Trophoblast cell (in vitro differentiated cells and primary cell): ENCODE results near the gene CELA3B.
A peak's percentile ranks its signal among the peaks of the same experiment; 100 is the strongest.
"Not testable (repeated sequence)": the region's sequence is repeated elsewhere in the genome, so short reads cannot be mapped to it uniquely, and the experiment has no call there.

Experiments
- DNase-seq, 2 donors: peaks; one replicate each; pipeline ENCODE4 v3.0.0-alpha.2; 2016
- H2AFZ ChIP-seq: 2 replicates; pipeline ENCODE4 v1.6.1; 2013; ENCODE audit warnings: low read length, moderate library complexity, mild to moderate bottlenecking; ENCODE audit not compliant: insufficient read depth, poor library complexity
- H2AK5ac ChIP-seq: 2 replicates; pipeline ENCODE4 v1.6.1; 2013; ENCODE audit warnings: mild to moderate bottlenecking, low read length
- H2BK120ac ChIP-seq: 2 replicates; pipeline ENCODE4 v1.6.1; 2013; ENCODE audit warnings: low read length, mild to moderate bottlenecking, moderate library complexity; ENCODE audit not compliant: insufficient read depth, poor library complexity
- H2BK12ac ChIP-seq: 2 replicates; pipeline ENCODE4 v1.6.1; 2013; ENCODE audit warnings: mild to moderate bottlenecking, low read length, moderate library complexity
- H2BK5ac ChIP-seq: 2 replicates; pipeline ENCODE4 v1.6.1; 2013; ENCODE audit warnings: low read length, low read depth, moderate library complexity, mild to moderate bottlenecking; ENCODE audit not compliant: poor library complexity
- H3K14ac ChIP-seq: 2 replicates; pipeline ENCODE4 v1.6.1; 2013; ENCODE audit warnings: mild to moderate bottlenecking, low read length
- H3K18ac ChIP-seq: 2 replicates; pipeline ENCODE4 v1.6.1; 2013; ENCODE audit warnings: mild to moderate bottlenecking, low read length
- H3K23ac ChIP-seq: 2 replicates; pipeline ENCODE4 v1.6.1; 2013; ENCODE audit warnings: low read length
- H3K27ac ChIP-seq: 2 replicates; pipeline ENCODE4 v1.5.1; 2013; ENCODE audit warnings: low read depth, mild to moderate bottlenecking, inconsistent platforms, low read length, moderate library complexity
- H3K27me3 ChIP-seq: 2 replicates; pipeline ENCODE4 v1.6.1; 2013; ENCODE audit warnings: inconsistent platforms, mild to moderate bottlenecking, low read length, moderate library complexity; ENCODE audit not compliant: insufficient read depth
- H3K36me3 ChIP-seq, 2 experiments: 1 replicate in 1 of 2; 2 replicates in 1 of 2; pipeline ENCODE4 v1.6.1; 2013; ENCODE audit warnings: low read length in 2 of 2, mild to moderate bottlenecking in 2 of 2, moderate library complexity in 1 of 2; ENCODE audit not compliant: insufficient read depth in 2 of 2, control insufficient read depth in 1 of 2
- H3K4ac ChIP-seq: 2 replicates; pipeline ENCODE4 v1.6.1; 2013; ENCODE audit warnings: low read depth, mild to moderate bottlenecking, low read length, moderate library complexity
- H3K4me1 ChIP-seq, 2 experiments: 1 replicate in 1 of 2; 2 replicates in 1 of 2; pipeline ENCODE4 v1.6.1; 2013; ENCODE audit warnings: low read length in 2 of 2, mild to moderate bottlenecking in 2 of 2, moderate library complexity in 1 of 2; ENCODE audit not compliant: insufficient read depth in 2 of 2, control insufficient read depth in 1 of 2
- H3K4me2 ChIP-seq: 2 replicates; pipeline ENCODE4 v1.6.1; 2013; ENCODE audit warnings: inconsistent platforms, mild to moderate bottlenecking, low read length, moderate library complexity
- H3K4me3 ChIP-seq: 2 replicates; pipeline ENCODE4 v1.5.1; 2013; ENCODE audit warnings: mild to moderate bottlenecking, low read depth, low read length, inconsistent platforms
- H3K79me1 ChIP-seq: one replicate; pipeline ENCODE4 v1.6.1; 2013; ENCODE audit warnings: low read length
- H3K79me2 ChIP-seq: 2 replicates; pipeline ENCODE4 v1.6.1; 2013; ENCODE audit warnings: low read length, mild to moderate bottlenecking; ENCODE audit not compliant: control insufficient read depth, insufficient read depth, poor library complexity
- H3K9ac ChIP-seq: 2 replicates; pipeline ENCODE4 v1.6.1; 2013; ENCODE audit warnings: mild to moderate bottlenecking, low read length
- H3K9me3 ChIP-seq: 2 replicates; pipeline ENCODE4 v1.6.1; 2013; ENCODE audit warnings: low read depth, mild to moderate bottlenecking, control low read depth, inconsistent platforms, low read length; ENCODE audit not compliant: insufficient read depth
- H4K12ac ChIP-seq: 2 replicates; pipeline ENCODE4 v1.6.1; 2013; ENCODE audit warnings: low read depth, mild to moderate bottlenecking, low read length, moderate library complexity
- H4K8ac ChIP-seq: 2 replicates; pipeline ENCODE4 v1.6.1; 2013; ENCODE audit warnings: low read depth, mild to moderate bottlenecking, low read length, moderate library complexity
- H4K91ac ChIP-seq: one replicate; pipeline ENCODE4 v1.6.1; 2013; ENCODE audit warnings: low read depth, mild to moderate bottlenecking, low read length, moderate library complexity
- WGBS: extraction: QIAGEN DNeasy Blood & Tissue Kit; methylation state at CpG from one replicate; pipeline ENCODE4 v1.1.7; 2013; ENCODE audit warnings: missing lambda C conversion rate; ENCODE audit not compliant: insufficient read length, insufficient coverage; ENCODE audit errors: extremely low coverage; 5-methylcytosine and 5-hydroxymethylcytosine counted together

The CELA3B gene

DNA sequence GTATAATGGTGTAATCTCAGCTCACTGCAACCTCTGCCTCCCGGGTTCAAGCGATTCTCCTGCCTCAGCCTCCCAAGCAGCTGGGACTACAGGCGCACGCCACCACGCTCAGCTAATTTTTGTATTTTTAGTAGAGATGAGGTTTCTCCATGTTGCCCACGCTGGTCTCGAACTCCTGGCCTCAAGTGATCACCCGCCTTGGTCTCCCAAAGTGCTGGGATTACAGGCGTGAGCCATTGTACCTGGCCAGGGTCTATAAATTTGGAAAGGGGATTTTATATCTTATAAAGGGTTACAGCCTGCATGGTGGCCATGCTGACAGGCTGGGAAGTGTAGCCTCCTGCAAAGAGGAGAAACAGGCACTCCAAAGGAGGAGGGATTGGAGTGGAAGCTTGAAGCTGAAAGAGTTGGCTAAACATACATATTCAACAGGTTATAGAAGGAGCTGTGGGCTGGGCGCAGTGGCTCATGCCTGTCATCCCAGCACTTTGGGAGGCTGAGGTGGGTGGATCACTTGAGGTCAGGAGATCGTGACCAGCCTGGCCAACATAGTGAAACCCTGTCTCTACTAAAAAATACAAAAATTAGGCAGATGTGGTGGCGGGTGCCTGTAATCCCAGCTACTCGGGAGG lies 37.9 kb downstream of the CELA3B start:
- H3K14ac ChIP-seq, H3K23ac ChIP-seq, H2BK12ac ChIP-seq, H3K4me1 ChIP-seq, H3K27ac ChIP-seq, H3K27me3 ChIP-seq, H2BK5ac ChIP-seq, H4K8ac ChIP-seq, H3K18ac ChIP-seq, H2AFZ ChIP-seq, H2BK120ac ChIP-seq, H3K4ac ChIP-seq, H3K9me3 ChIP-seq, H3K4me2 ChIP-seq, H4K12ac ChIP-seq, H4K91ac ChIP-seq, H3K4me3 ChIP-seq, DNase-seq, H2AK5ac ChIP-seq, H3K79me1 ChIP-seq, H3K36me3 ChIP-seq, H3K9ac ChIP-seq, H3K79me2 ChIP-seq: not testable (repeated sequence)
- no CpG with 5 or more reads among the region's 13 CpGs for WGBS

DNA sequence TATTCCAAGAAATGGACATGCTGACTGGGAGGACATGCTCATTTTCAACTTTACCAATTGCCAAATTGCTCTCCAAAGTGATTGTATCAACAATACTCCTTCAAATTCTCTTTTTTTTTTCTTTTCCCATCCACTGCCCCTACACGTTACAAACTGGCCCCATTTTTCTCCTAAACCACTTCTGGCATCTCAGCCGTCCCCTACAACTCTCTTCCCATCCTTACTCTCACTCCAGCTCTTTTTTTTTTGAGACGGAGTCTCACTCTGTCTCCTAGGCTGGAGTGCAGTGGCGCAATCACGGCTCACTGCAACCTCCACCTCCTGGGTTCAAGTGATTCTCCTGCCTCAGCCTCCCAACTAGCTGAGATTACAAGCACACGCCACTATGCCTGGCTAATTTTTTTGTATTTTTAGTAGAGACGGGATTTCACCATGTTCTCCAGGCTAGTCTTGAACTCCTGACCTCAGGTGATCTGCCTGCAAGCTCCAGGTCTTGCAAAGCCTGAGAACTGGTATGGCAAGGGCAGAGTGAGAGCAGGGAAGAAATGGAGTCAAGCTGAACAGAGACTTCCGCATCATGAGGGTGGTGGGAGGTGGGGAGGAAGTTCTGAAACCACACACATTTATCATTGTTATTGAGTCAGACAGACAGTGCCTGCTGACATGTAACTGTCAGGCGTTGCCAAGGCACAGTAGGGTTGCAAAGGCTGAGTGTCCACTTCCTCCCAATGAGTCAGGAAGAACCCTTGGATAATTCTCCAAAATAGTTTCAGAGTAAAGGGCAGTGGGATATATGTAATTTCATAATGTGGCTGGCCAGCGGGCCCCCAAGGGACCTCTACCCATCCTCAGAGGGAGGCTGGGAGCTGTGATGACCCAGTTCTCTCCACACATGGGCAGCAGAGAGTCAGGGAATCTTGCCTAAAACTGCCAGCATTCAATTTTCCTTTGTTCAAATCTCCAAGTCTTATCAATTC lies 42.0 kb downstream of the CELA3B start:
- H3K9me3 ChIP-seq = no peaks in the 10 kb centered on the region
- no peak overlapping the region for H2AK5ac ChIP-seq
- H3K9ac ChIP-seq = no peak overlapping the region
- no peak overlapping the region for H3K4me2 ChIP-seq
- H3K79me1 ChIP-seq = no peaks in the 10 kb centered on the region
- H2AFZ ChIP-seq = no peak overlapping the region
- H2BK5ac ChIP-seq = no peak overlapping the region
- no peak overlapping the region for H3K18ac ChIP-seq
- no peak overlapping the region for H4K91ac ChIP-seq
- no peak overlapping the region for H2BK12ac ChIP-seq
- no peak overlapping the region for H4K8ac ChIP-seq
- no peak overlapping the region for H3K27ac ChIP-seq
- H2BK120ac ChIP-seq = no peak overlapping the region
- WGBS = 100% methylated on average over 2 of the region's 10 CpGs
- H3K14ac ChIP-seq = no peak overlapping the region
- H3K79me2 ChIP-seq = no peaks in the 10 kb centered on the region
- H4K12ac ChIP-seq = no peak overlapping the region
- H3K4me1 ChIP-seq = peaks cover 3% of the 10 kb centered on the region in 2 experiments
- H3K4ac ChIP-seq = no peak overlapping the region
- no peaks in the 10 kb centered on the region for H3K36me3 ChIP-seq
- H3K27me3 ChIP-seq = no peaks in the 10 kb centered on the region
- no peak overlapping the region for H3K4me3 ChIP-seq
- DNase-seq = peak; percentile 6 to 43
- H3K23ac ChIP-seq = no peak overlapping the region

DNA sequence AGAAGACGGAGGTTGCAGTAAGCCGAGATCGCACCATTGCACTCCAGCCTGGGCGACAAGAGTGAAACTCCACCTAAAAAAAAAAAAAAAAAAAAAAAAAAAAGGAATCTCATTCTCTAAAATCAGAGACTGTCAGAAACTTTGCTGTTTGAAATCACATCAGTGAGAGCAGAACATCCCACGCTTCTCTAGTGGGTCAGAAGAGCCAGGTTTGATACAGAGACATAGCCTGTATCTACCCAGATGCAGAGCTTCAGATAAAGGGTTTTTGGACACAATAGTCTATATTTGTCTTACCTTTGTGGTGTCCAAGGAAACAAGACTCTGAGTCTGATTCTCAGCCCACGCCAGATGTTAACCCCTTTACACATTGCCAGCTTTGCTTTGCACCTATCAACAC lies 44.2 kb downstream of the CELA3B start:
- H3K9ac ChIP-seq = no peak overlapping the region
- H3K18ac ChIP-seq = no peak overlapping the region
- H3K79me2 ChIP-seq = peaks cover 6% of the 10 kb centered on the region
- no peak overlapping the region for H2AFZ ChIP-seq
- H3K79me1 ChIP-seq = peaks cover 10% of the 10 kb centered on the region
- H3K23ac ChIP-seq = no peak overlapping the region
- no CpG with 5 or more reads among the region's 6 CpGs for WGBS
- H3K14ac ChIP-seq = no peak overlapping the region
- no peak overlapping the region for H2BK12ac ChIP-seq
- H2BK5ac ChIP-seq = no peak overlapping the region
- no peak overlapping the region for H4K12ac ChIP-seq
- no peaks in the 10 kb centered on the region for H3K36me3 ChIP-seq
- no peak overlapping the region for H3K4ac ChIP-seq
- no peak overlapping the region for H3K4me3 ChIP-seq
- no peak overlapping the region for H2AK5ac ChIP-seq
- H3K27ac ChIP-seq = no peak overlapping the region
- peaks cover 6% of the 10 kb centered on the region in 2 experiments for H3K4me1 ChIP-seq
- DNase-seq = no peak
- peaks cover 2% of the 10 kb centered on the region for H3K9me3 ChIP-seq
- no peak overlapping the region for H3K4me2 ChIP-seq
- no peaks in the 10 kb centered on the region for H3K27me3 ChIP-seq
- H4K91ac ChIP-seq = no peak overlapping the region
- no peak overlapping the region for H2BK120ac ChIP-seq
- no peak overlapping the region for H4K8ac ChIP-seq

- Histone ChIP-seq H3K79me1 (peaks cover 10% of the 10 kb centered on the region), H2BK5ac (peak overlapping the region; percentile 49), H3K9ac (peak overlapping the region; percentile 24), H3K36me3 (no peaks in the 10 kb centered on the region), H3K14ac (peak overlapping the region; percentile 27), H3K4me2 (peak overlapping the region; percentile 83), H3K4ac (no peak overlapping the region), H3K4me3 (peak overlapping the region; percentile 14), H3K9me3 (peaks cover 2% of the 10 kb centered on the region), H3K79me2 (peaks cover 6% of the 10 kb centered on the region), H3K18ac (peak overlapping the region; percentile 20), H4K91ac (peak overlapping the region; percentile 13), H4K8ac (peak overlapping the region; percentile 81), H3K4me1 (peaks cover 4 to 6% of the 10 kb centered on the region in 2 experiments), H2BK12ac (peak overlapping the region; percentile 7), H3K27me3 (no peaks in the 10 kb centered on the region), H3K23ac (no peak overlapping the region), H2AK5ac (no peak overlapping the region), H2BK120ac (peak overlapping the region; percentile 34), H4K12ac (peak overlapping the region; percentile 14), H2AFZ (peak overlapping the region; percentile 14), H3K27ac (peak overlapping the region; percentile 62)
- peak; percentile 58 to 88 for DNase-seq
- whole genome bisulfite sequencing = no CpG with 5 or more reads among the region's 33 CpGs
These were observed 47.9 kb downstream of the CELA3B start for GRCh38 chr1:22024485-22025367.
